Vagina (tissue), 2 donors: ENCODE results near the gene TOR1AIP1. TPM values are rescaled to one million over a fixed set of nuclear protein-coding genes. Genes with fewer than 3 reads are reported as not detected.

Experiments
- DNase-seq, 2 donors: peaks; one replicate each; pipeline ENCODE4 v3.0.0-alpha.2; 2017; ENCODE audit errors: extremely low spot score in 2 of 2
- H3K27ac ChIP-seq: fragments of 200-600 bp; sonication (generic); one replicate; pipeline ENCODE4 v1.5.1; 2019
- H3K27me3 ChIP-seq: fragments of 200-600 bp; sonication (generic); one replicate; pipeline ENCODE4 v1.5.1; 2019
- H3K36me3 ChIP-seq, 2 donors: fragments of 200-600 bp; sonication (generic); one replicate each; pipeline ENCODE4 v1.5.1; 2017 to 2019
- H3K4me1 ChIP-seq: fragments of 200-600 bp; sonication (generic); one replicate; pipeline ENCODE4 v1.5.1; 2019
- H3K4me3 ChIP-seq, 2 donors: fragments of 200-600 bp; sonication (generic); 1 replicate in 1 of 2; 2 replicates in 1 of 2; pipeline ENCODE4 v1.5.1; 2016 to 2019
- H3K9me3 ChIP-seq: fragments of 200-600 bp; sonication (generic); one replicate; pipeline ENCODE4 v1.5.1; 2019
- CTCF ChIP-seq, 3 experiments: fragments of 450-650 bp in 2 of 3; fragments of 200-600 bp in 1 of 3; sonication (generic) in 1 of 3; IDR thresholded peaks; one replicate each; pipeline ENCODE4 v1.5.1; 2017 to 2019; ENCODE audit warnings: antibody characterized with exemption in 3 of 3, mild to moderate bottlenecking in 2 of 3, moderate library complexity in 2 of 3
- POLR2A ChIP-seq, 2 donors: fragments of 450-650 bp; IDR thresholded peaks; one replicate each; pipeline ENCODE4 v1.6.1; 2017; ENCODE audit warnings: antibody characterized with exemption in 2 of 2, mild to moderate bottlenecking in 2 of 2, moderate library complexity in 2 of 2
- POLR2AphosphoS5 ChIP-seq, 2 donors: sonication (generic); formaldehyde crosslinking; IDR thresholded peaks; one replicate each; pipeline ENCODE4 v1.9.0; 2017; ENCODE audit warnings: antibody characterized with exemption in 2 of 2, mild to moderate bottlenecking in 2 of 2, low read depth in 1 of 2; ENCODE audit not compliant: insufficient read depth in 1 of 2
- intact Hi-C: fragments of 100-400 bp; cut with DNase I; formaldehyde crosslinking; loops from one replicate; pipeline ENCODE4 v1.15.1; 2023
- total RNA-seq: library from RNA; depleted of rRNA; stranded (reverse); fragments of >200 nt; gene quantifications from one replicate; pipeline ENCODE4 v1.2.3, GENCODE V29; 2016

Gene TOR1AIP1
- total RNA-seq, 1 donor from 2014 or later, result 45.9 TPM

- Histone ChIP-seq H3K4me1 (no peaks in the 10 kb centered on the region), H3K4me3 (no peak overlapping the region), H3K27ac (no peak overlapping the region), H3K27me3 (no peaks in the 10 kb centered on the region), H3K9me3 (no peaks in the 10 kb centered on the region), H3K36me3 (peaks cover 0 to 23% of the 10 kb centered on the region in 2 donors)
- no peak for TF ChIP-seq CTCF (IDR thresholded peaks at IDR 0.05)
- no peak for TF ChIP-seq POLR2AphosphoS5 (IDR thresholded peaks at IDR 0.05; ENCODE audit: insufficient read depth in 1 of 2, low read depth in 1 of 2)
- TF ChIP-seq POLR2A (IDR thresholded peaks at IDR 0.05), result no peak
- intact Hi-C loops, result no loop called here
- no peak for DNase-seq
Measured at GRCh38 chr1:179856296-179856695, 25.8 kb upstream of the TOR1AIP1 start.

- no peak overlapping the region for H3K4me3 ChIP-seq
- no peak overlapping the region for H3K27ac ChIP-seq
- no peak for DNase-seq
- H3K36me3 ChIP-seq, result peaks cover 0 to 22% of the 10 kb centered on the region in 2 donors
- no peak for TF ChIP-seq CTCF (IDR thresholded peaks at IDR 0.05)
- intact Hi-C loops, result no loop called here
- no peaks in the 10 kb centered on the region for H3K4me1 ChIP-seq
- H3K27me3 ChIP-seq, result no peaks in the 10 kb centered on the region
- H3K9me3 ChIP-seq, result no peaks in the 10 kb centered on the region
Measured at GRCh38 chr1:179857009-179857408, 25.1 kb upstream of the TOR1AIP1 start.

GRCh38 chr1:179860652-179861051, 21.4 kb upstream of the TOR1AIP1 start:
- no peak for DNase-seq
- no peak overlapping the region for H3K27ac ChIP-seq
- no peak overlapping the region for H3K4me3 ChIP-seq
- intact Hi-C loops, result no loop called here
- no peaks in the 10 kb centered on the region for H3K4me1 ChIP-seq
- no peaks in the 10 kb centered on the region for H3K27me3 ChIP-seq
- H3K9me3 ChIP-seq, result no peaks in the 10 kb centered on the region
- no peak for TF ChIP-seq POLR2AphosphoS5 (IDR thresholded peaks at IDR 0.05; ENCODE audit: insufficient read depth in 1 of 2, low read depth in 1 of 2)
- TF ChIP-seq POLR2A (IDR thresholded peaks at IDR 0.05), result no peak
- TF ChIP-seq CTCF (IDR thresholded peaks at IDR 0.05), result no peak
- peaks cover 0 to 31% of the 10 kb centered on the region in 2 donors for H3K36me3 ChIP-seq

- intact Hi-C loops, result no loop called here
- no peak for DNase-seq
- TF ChIP-seq CTCF (IDR thresholded peaks at IDR 0.05) (no peak), POLR2A (IDR thresholded peaks at IDR 0.05) (no peak), POLR2AphosphoS5 (IDR thresholded peaks at IDR 0.05; ENCODE audit: insufficient read depth in 1 of 2, low read depth in 1 of 2) (no peak)
- Histone ChIP-seq H3K27me3 (no peaks in the 10 kb centered on the region), H3K4me1 (peaks cover 11% of the 10 kb centered on the region), H3K9me3 (no peaks in the 10 kb centered on the region), H3K27ac (no peak overlapping the region), H3K36me3 (peaks cover 0 to 31% of the 10 kb centered on the region in 2 donors), H3K4me3 (no peak overlapping the region)
Measured at GRCh38 chr1:179865377-179865776, 16.7 kb upstream of the TOR1AIP1 start.

- Histone ChIP-seq H3K36me3 (peaks cover 0 to 31% of the 10 kb centered on the region in 2 donors), H3K4me1 (peaks cover 11% of the 10 kb centered on the region), H3K9me3 (no peaks in the 10 kb centered on the region), H3K27me3 (no peaks in the 10 kb centered on the region), H3K4me3 (no peak overlapping the region), H3K27ac (no peak overlapping the region)
- no peak for TF ChIP-seq POLR2A (IDR thresholded peaks at IDR 0.05)
- intact Hi-C loops, result no loop called here
- no peak for DNase-seq
Measured at GRCh38 chr1:179866616-179867015, 15.5 kb upstream of the TOR1AIP1 start.
